Bronchial epithelial cell (primary cell): ENCODE measurements around the gene KRT73. TPM values are rescaled to one million over a fixed set of nuclear protein-coding genes. Genes with fewer than 3 reads are reported as not detected.

Source experiments
- DNase-seq: peaks from one replicate; pipeline ENCODE4 v3.0.0-alpha.2; 2010; ENCODE audit warnings: low read depth
- FAIRE-seq: peaks from 2 replicates; lab custom pipeline; 2011; peaks lifted over from hg19 to GRCh38; lab: Jason Lieb, UNC
- H3K27me3 ChIP-seq: 2 replicates; pipeline ENCODE4 v1.5.1; 2011; ENCODE audit warnings: low read length; ENCODE audit not compliant: control insufficient read depth, insufficient read depth
- H3K36me3 ChIP-seq: 2 replicates; pipeline ENCODE4 v1.5.1; 2011; ENCODE audit warnings: low read length; ENCODE audit not compliant: control insufficient read depth, insufficient read depth
- H3K4me3 ChIP-seq: 2 replicates; pipeline ENCODE4 v1.5.1; 2011; ENCODE audit warnings: mild to moderate bottlenecking, low read depth, low read length, control low read depth
- CTCF ChIP-seq: IDR thresholded peaks from 2 replicates; pipeline ENCODE4 v1.5.1; 2011; ENCODE audit warnings: mild to moderate bottlenecking, moderate library complexity, low read length, control low read depth, inconsistent platforms; ENCODE audit not compliant: insufficient read depth, severe bottlenecking
- total RNA-seq: library from RNA; depleted of rRNA; stranded (reverse); fragments of >200 nt; gene quantifications from 2 replicates; pipeline ENCODE4 v1.2.1, GENCODE V29; 2014

KRT73 gene
- total RNA-seq, 1 donor from 2014 or later: not detected

GRCh38 chr12:52622349-52622748, 4.0 kb upstream of the KRT73 start:
- Histone ChIP-seq H3K36me3 (no peaks in the 10 kb centered on the region), H3K4me3 (no peak overlapping the region), H3K27me3 (peaks cover 5% of the 10 kb centered on the region)
- DNase-seq (no peak), FAIRE-seq (no peak)
- TF ChIP-seq CTCF: no peak

GRCh38 chr12:52618866-52619265, 507 bp upstream of the KRT73 start:
- FAIRE-seq (no peak), DNase-seq (no peak)
- H3K4me3 ChIP-seq: no peak overlapping the region
- no peaks in the 10 kb centered on the region for H3K36me3 ChIP-seq
- no peak for TF ChIP-seq CTCF
- H3K27me3 ChIP-seq: peaks cover 5% of the 10 kb centered on the region

- Histone ChIP-seq H3K36me3 (no peaks in the 10 kb centered on the region), H3K27me3 (peaks cover 5% of the 10 kb centered on the region), H3K4me3 (no peak overlapping the region)
- no peak for TF ChIP-seq CTCF
- peak; percentile 89 for FAIRE-seq
- DNase-seq: no peak
Measured at GRCh38 chr12:52617403-52617785, 965 bp downstream of the KRT73 start.

GRCh38 chr12:52616680-52617402, 1.5 kb downstream of the KRT73 start:
- H3K4me3 ChIP-seq: no peak overlapping the region
- DNase-seq: no peak
- no peaks in the 10 kb centered on the region for H3K36me3 ChIP-seq
- TF ChIP-seq CTCF: no peak
- H3K27me3 ChIP-seq: peaks cover 5% of the 10 kb centered on the region
- peak; percentile 43 for FAIRE-seq

- FAIRE-seq (no peak), DNase-seq (no peak)
Measured at GRCh38 chr12:52615912-52616311, 2.4 kb downstream of the KRT73 start.

More at GRCh38 chr12:52615912-52616311, 2.4 kb downstream of the KRT73 start:
- H3K4me3 ChIP-seq: no peak overlapping the region
- no peak for TF ChIP-seq CTCF
- H3K27me3 ChIP-seq: peaks cover 7% of the 10 kb centered on the region
- H3K36me3 ChIP-seq: no peaks in the 10 kb centered on the region
